NB4 (cell line): ENCODE measurements around the gene RPL36AL.

Experiments
- DNase-seq: peaks from one replicate; pipeline ENCODE4 v3.0.0; 2010; ENCODE audit warnings: low read depth
- H3K4me3 ChIP-seq: one replicate; pipeline ENCODE4 v1.5.1; 2011; ENCODE audit warnings: mild to moderate bottlenecking, low read depth, low read length, moderate library complexity
- MYC ChIP-seq: IDR thresholded peaks from 2 replicates; pipeline ENCODE4 v1.6.1; 2011; ENCODE audit warnings: low read depth, low read length
- POLR2A ChIP-seq: IDR thresholded peaks from 2 replicates; pipeline ENCODE4 v1.6.1; 2011; ENCODE audit warnings: mild to moderate bottlenecking; ENCODE audit not compliant: insufficient read length; ENCODE audit errors: extremely low read depth
- TF ChIP-seq, protein P1 (sequence below): IDR thresholded peaks from 2 replicates; pipeline ENCODE4 v1.6.1; 2011; ENCODE audit warnings: low read depth, low read length
- TF ChIP-seq, protein P2 (sequence below): IDR thresholded peaks from one replicate; pipeline ENCODE4 v1.5.1; 2012; ENCODE audit warnings: low read depth, low read length

RPL36AL gene

DNA sequence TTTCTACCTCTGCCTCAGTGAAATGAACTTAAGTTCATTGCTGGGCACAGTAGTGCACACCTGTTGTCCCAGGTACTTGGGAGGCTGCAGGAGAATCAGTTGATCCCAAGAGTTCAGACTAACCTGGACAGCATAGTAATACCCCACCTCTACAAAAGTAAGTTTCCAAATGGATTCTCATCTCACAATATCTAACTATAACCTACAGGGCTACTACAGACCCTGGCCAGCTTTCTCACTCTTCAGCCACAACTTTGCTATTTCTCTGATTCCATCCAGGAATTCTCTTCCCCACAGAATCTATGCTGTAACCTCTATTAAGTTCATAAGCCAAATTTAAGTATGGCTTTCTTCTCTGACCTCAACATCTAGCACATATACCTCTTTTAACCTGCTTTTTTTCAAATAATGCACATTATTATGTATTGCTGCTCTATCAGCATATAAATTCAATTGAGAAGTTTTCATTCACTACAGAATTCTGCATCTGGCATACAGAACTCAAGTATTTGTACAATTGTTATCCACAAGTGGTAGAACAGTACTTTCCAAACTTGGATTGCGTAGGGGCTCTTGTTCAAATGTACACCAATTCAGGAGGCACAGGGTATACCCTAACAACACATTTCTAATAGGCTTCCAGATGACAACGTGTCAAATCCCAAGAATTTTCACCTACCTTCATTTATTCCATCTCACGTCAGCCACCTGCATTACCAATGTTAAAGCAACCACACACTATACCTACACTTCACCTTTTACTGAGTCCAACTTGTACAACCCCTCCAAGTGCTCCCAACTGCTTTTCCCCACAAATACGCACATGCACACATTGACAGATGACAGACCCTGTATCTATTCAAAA lies 38.1 kb downstream of the RPL36AL start:
- TF ChIP-seq MYC = no peak
- peak; percentile 27 for TF ChIP-seq POLR2A
- TF ChIP-seq, protein P1, sequence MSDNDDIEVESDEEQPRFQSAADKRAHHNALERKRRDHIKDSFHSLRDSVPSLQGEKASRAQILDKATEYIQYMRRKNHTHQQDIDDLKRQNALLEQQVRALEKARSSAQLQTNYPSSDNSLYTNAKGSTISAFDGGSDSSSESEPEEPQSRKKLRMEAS = no peak
- TF ChIP-seq, protein P2, sequence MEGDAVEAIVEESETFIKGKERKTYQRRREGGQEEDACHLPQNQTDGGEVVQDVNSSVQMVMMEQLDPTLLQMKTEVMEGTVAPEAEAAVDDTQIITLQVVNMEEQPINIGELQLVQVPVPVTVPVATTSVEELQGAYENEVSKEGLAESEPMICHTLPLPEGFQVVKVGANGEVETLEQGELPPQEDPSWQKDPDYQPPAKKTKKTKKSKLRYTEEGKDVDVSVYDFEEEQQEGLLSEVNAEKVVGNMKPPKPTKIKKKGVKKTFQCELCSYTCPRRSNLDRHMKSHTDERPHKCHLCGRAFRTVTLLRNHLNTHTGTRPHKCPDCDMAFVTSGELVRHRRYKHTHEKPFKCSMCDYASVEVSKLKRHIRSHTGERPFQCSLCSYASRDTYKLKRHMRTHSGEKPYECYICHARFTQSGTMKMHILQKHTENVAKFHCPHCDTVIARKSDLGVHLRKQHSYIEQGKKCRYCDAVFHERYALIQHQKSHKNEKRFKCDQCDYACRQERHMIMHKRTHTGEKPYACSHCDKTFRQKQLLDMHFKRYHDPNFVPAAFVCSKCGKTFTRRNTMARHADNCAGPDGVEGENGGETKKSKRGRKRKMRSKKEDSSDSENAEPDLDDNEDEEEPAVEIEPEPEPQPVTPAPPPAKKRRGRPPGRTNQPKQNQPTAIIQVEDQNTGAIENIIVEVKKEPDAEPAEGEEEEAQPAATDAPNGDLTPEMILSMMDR = no peak
- no peak for DNase-seq
- H3K4me3 ChIP-seq = peak overlapping the region; percentile 100

DNA sequence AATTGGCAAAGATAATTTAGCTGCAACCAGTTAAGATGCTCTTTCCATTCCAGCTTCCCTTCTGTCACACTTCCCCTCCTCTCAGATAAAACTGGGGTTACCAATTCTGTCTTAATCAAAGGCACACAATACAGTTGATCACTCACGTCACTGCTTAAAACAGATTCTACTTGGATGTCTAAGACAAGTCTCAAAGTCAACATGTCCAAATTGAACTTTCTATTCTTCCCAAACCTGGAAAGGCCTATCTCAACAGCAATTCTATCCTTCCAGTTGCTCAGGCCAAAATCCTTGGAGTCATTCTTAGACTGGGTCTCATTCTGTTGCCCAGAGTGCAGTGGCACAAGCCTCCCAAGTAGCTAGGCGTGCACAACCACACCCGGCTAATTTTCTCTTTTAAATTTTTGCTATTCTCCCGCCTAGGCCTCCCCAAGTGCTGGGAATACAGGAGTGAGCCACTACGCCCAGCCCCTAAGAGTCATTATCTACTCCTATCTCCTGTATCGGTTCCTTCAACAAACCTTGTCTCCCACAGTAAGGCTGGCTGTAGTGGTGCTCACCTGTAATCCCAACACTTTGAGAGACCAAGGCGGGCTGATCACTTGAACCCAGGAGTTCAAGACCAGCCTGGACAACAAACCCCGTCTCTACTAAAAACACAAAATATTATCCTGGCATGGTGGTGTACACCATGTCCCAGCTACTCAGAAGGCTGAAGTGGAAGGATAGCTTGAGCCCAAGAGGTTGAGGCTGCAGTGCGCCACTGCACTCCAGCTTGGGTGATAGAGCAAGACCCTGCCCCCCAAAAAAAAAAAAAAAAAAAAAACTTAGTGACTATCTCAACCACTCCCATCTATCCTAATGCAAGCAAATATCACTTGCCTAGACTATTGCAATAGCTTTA lies 39.0 kb downstream of the RPL36AL start:
- TF ChIP-seq, protein P2 = no peak
- no peak for TF ChIP-seq MYC
- TF ChIP-seq, protein P1 = no peak
- no peak for TF ChIP-seq POLR2A
- peak overlapping the region; percentile 8 for H3K4me3 ChIP-seq
- DNase-seq = peak; percentile 28

DNA sequence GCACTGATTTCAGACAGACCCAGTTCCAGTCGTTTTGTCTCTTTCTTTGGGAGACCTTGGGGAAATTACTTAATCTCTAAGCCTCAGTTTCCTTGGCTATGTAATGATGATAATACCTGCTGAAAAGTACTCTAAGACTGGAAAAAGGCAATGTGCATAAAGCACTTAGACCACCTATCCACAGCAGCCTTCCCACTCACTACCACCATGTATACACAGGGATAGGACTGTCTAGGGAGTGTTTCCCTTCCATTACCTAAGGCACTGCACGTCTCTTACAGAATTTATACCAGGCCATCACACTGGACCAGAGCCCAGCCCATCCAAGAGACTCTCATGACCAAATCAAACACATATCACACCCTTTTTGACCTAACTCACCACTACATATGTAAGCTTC lies 40.6 kb downstream of the RPL36AL start:
- no peak overlapping the region for H3K4me3 ChIP-seq
- TF ChIP-seq MYC = no peak
- DNase-seq = no peak

DNA sequence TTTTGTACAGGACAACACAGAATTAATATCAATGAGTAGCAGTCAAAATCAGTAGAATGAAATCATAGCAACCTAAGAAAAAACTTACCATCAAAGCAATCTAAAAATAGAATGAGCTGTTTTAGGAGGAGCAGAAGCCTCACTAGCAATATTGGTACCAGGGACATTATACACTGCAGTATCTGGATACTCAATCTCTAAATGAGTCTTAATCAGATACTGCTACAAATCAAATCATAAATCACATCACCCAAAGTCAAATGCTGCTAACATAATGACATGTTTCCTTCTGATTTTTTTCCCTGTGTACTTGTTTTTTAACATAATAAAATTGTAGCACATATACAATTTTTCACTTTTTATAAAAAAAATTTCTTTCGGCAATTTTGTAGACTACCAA lies 42.3 kb downstream of the RPL36AL start:
- no peak for DNase-seq
- TF ChIP-seq POLR2A = no peak
- no peak for TF ChIP-seq MYC
- TF ChIP-seq, protein P2 = no peak
- TF ChIP-seq, protein P1 = no peak
- H3K4me3 ChIP-seq = no peak overlapping the region

DNA sequence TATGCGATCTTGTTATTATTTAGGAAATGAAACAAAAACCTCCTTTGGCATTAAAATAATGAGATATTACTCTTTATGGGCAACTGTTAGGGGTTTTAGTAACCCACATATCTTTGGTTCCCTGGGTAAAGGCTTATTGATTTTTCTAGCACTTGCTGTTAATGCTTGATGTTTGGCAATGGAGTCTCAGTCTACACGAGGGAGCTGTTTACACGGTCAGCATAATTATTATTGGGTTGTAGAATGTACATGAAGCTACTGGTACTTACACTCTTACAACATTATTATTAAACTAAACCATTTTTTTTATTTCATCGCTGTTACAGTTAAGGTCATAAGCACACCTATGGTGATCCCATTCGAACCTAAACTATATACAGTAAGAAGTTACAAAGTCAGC lies 46.4 kb downstream of the RPL36AL start:
- no peak overlapping the region for H3K4me3 ChIP-seq
- DNase-seq = no peak
- TF ChIP-seq, protein P2 = no peak
- no peak for TF ChIP-seq MYC
- TF ChIP-seq, protein P1 = no peak
- no peak for TF ChIP-seq POLR2A

DNA sequence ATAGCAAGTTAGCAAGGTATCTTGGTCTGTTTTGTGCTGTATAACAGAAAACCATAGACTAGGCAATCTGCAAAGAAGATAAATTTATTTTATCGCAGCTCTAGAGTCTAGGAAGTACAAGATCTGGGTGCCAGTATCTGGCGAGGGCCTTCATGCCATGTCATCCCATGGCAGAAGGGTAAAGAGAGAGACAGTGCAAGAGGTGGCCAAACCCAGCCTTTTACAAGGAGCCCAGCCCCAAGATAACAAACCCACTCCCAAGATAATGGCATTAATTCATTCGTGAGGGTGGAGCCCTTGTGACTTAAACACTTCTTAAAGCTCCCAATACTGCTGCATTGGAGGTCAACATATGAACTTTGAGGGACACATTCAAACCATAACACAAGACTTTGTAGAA lies 51.1 kb downstream of the RPL36AL start:
- DNase-seq = no peak
- TF ChIP-seq, protein P1 = no peak
- TF ChIP-seq MYC (no peak), POLR2A (no peak)
- TF ChIP-seq, protein P2 = no peak
- no peak overlapping the region for H3K4me3 ChIP-seq
